Keratinocyte (primary cell): ENCODE data around the gene HOXB4. TPM values are rescaled to one million over a fixed set of nuclear protein-coding genes. Genes with fewer than 3 reads are reported as not detected.

Source experiments
- DNase-seq: peaks from one replicate; pipeline ENCODE4 v3.0.0-alpha.2; 2011; ENCODE audit warnings: low read depth, missing footprints, low spot score
- FAIRE-seq: peaks from 2 replicates; lab custom pipeline; 2011; peaks lifted over from hg19 to GRCh38; lab: Jason Lieb, UNC
- H2AFZ ChIP-seq: 2 replicates; pipeline ENCODE4 v1.6.0; 2012; ENCODE audit warnings: low read length, control low read depth, inconsistent platforms; ENCODE audit not compliant: control insufficient read depth
- H3K27ac ChIP-seq: 2 replicates; pipeline ENCODE4 v1.5.1; 2011; ENCODE audit warnings: low read length; ENCODE audit not compliant: control insufficient read depth, insufficient read depth
- H3K27me3 ChIP-seq: 3 replicates; pipeline ENCODE4 v1.6.0; 2011; ENCODE audit warnings: low read length; ENCODE audit not compliant: control insufficient read depth, insufficient read depth; ENCODE audit errors: extremely low read depth
- H3K36me3 ChIP-seq, 2 experiments: 2 replicates in 1 of 2; 3 replicates in 1 of 2; pipeline ENCODE4 v1.5.1; 2011; ENCODE audit warnings: low read length in 2 of 2, mild to moderate bottlenecking in 1 of 2; ENCODE audit not compliant: control insufficient read depth in 2 of 2, insufficient read depth in 2 of 2; ENCODE audit errors: extremely low read depth in 1 of 2
- H3K4me1 ChIP-seq: 3 replicates; pipeline ENCODE4 v1.5.1; 2011; ENCODE audit warnings: low read length; ENCODE audit not compliant: control insufficient read depth, insufficient read depth; ENCODE audit errors: extremely low read depth
- H3K4me2 ChIP-seq: 3 replicates; pipeline ENCODE4 v1.6.0; 2011; ENCODE audit warnings: low read depth, low read length; ENCODE audit not compliant: control insufficient read depth, insufficient read depth; ENCODE audit errors: extremely low read depth
- H3K4me3 ChIP-seq, 3 experiments: fragments of 200-600 bp in 1 of 3; sonication (generic) in 1 of 3; 2 replicates in 2 of 3; 3 replicates in 1 of 3; pipeline ENCODE4 v1.5.1; 2011 to 2016; ENCODE audit warnings: low read length in 3 of 3, mild to moderate bottlenecking in 3 of 3, control low read depth in 2 of 3, inconsistent platforms in 1 of 3, low read depth in 1 of 3, mixed read lengths in 1 of 3, mixed run types in 1 of 3, moderate library complexity in 1 of 3; ENCODE audit not compliant: control insufficient read depth in 2 of 3, insufficient read depth in 2 of 3; ENCODE audit errors: extremely low read depth in 1 of 3
- H3K79me2 ChIP-seq: 2 replicates; pipeline ENCODE4 v1.6.0; 2012; ENCODE audit warnings: low read length; ENCODE audit not compliant: control insufficient read depth, insufficient read depth
- H3K9ac ChIP-seq: 3 replicates; pipeline ENCODE4 v1.6.0; 2011; ENCODE audit warnings: low read length; ENCODE audit not compliant: control insufficient read depth, insufficient read depth; ENCODE audit errors: extremely low read depth
- H3K9me1 ChIP-seq: 3 replicates; pipeline ENCODE4 v1.6.0; 2011; ENCODE audit warnings: low read length; ENCODE audit not compliant: control insufficient read depth, insufficient read depth; ENCODE audit errors: extremely low read depth
- H3K9me3 ChIP-seq: 2 replicates; pipeline ENCODE4 v1.5.1; 2012; ENCODE audit warnings: low read depth, low read length; ENCODE audit not compliant: control insufficient read depth
- H4K20me1 ChIP-seq: 3 replicates; pipeline ENCODE4 v1.6.0; 2011; ENCODE audit warnings: low read length; ENCODE audit not compliant: control insufficient read depth, insufficient read depth; ENCODE audit errors: extremely low read depth
- EZH2 ChIP-seq: IDR thresholded peaks from one replicate; pipeline ENCODE4 v1.6.1; 2012; ENCODE audit warnings: inconsistent platforms, mild to moderate bottlenecking, low read length, moderate library complexity
- dilution Hi-C: fragments of 300-500 bp; cut with MboI; formaldehyde crosslinking; loops from one replicate; pipeline ENCODE4 v1.7.0; 2020; ENCODE audit warnings: low sequenced_read_pairs; ENCODE audit not compliant: extremely low pct_ligation_motif_present
- polyA plus RNA-seq, 5 experiments: library from polyadenylated mRNA; depleted of rRNA in 3 of 5; stranded (reverse) in 3 of 5; stranded (forward) in 1 of 5; unstranded in 1 of 5; fragments of >200 nt; gene quantifications; 1 replicate in 1 of 5; 2 replicates in 3 of 5; 3 replicates in 1 of 5; pipeline versions ENCODE4 v1.2.1 to v1.2.3, GENCODE V29; 2011 to 2012; ENCODE audit warnings: missing spikeins in 2 of 5, low read depth in 1 of 5, low replicate concordance in 1 of 5
- TF ChIP-seq, protein P1 (sequence below), 3 experiments: IDR thresholded peaks in 1 of 3; conservative IDR thresholded peaks in 1 of 3; optimal IDR thresholded peaks in 1 of 3; 2 replicates in 2 of 3; 3 replicates in 1 of 3; pipeline versions ENCODE3 to v1.5.1; 2011; ENCODE audit warnings: low read length in 3 of 3, mild to moderate bottlenecking in 3 of 3, moderate library complexity in 2 of 3, control low read depth in 1 of 3, inconsistent platforms in 1 of 3; ENCODE audit not compliant: insufficient read depth in 2 of 3; ENCODE audit errors: extremely low read depth in 1 of 3

HOXB4 gene
- polyA plus RNA-seq, 1 donor (not counting 4 experiments of a cell fraction or from before 2014, with no cell fraction given): 0.59 TPM

DNA sequence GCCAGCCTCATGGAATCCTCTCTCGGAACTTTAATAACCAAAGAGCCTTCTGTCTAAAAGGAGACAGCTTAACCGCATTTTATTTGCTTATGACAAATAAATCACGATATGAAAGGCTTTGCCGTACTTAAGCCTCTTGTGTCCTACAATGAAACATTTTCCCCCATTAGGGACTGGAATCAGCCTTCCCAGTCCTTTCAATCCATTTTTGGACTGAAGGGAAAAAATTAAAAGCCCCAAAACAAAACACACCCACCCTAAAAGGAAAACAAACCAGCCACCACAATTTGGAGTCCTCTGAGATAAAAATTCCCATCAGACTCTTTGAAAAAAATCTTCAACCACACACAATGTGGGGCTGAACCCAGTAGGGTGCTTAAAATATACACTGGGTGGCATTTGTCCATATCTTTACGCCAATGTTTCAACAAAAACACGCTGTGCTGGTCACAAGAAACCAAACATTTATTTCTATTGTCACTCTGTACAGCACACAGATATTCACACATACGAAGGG lies 3.0 kb downstream of the HOXB4 start:
- Histone ChIP-seq H2AFZ (no peak overlapping the region), H3K79me2 (no peaks in the 10 kb centered on the region), H3K9me3 (no peaks in the 10 kb centered on the region), H3K27ac (no peak overlapping the region), H4K20me1 (no peaks in the 10 kb centered on the region), H3K9ac (no peak overlapping the region), H3K36me3 (peaks cover 0 to 2% of the 10 kb centered on the region in 2 experiments), H3K27me3 (peaks cover 87% of the 10 kb centered on the region), H3K4me3 (no peak overlapping the region), H3K4me1 (peaks cover 25% of the 10 kb centered on the region), H3K9me1 (no peaks in the 10 kb centered on the region), H3K4me2 (no peak overlapping the region)
- dilution Hi-C loops: no loop called here
- TF ChIP-seq EZH2: no peak
- TF ChIP-seq, protein P1, sequence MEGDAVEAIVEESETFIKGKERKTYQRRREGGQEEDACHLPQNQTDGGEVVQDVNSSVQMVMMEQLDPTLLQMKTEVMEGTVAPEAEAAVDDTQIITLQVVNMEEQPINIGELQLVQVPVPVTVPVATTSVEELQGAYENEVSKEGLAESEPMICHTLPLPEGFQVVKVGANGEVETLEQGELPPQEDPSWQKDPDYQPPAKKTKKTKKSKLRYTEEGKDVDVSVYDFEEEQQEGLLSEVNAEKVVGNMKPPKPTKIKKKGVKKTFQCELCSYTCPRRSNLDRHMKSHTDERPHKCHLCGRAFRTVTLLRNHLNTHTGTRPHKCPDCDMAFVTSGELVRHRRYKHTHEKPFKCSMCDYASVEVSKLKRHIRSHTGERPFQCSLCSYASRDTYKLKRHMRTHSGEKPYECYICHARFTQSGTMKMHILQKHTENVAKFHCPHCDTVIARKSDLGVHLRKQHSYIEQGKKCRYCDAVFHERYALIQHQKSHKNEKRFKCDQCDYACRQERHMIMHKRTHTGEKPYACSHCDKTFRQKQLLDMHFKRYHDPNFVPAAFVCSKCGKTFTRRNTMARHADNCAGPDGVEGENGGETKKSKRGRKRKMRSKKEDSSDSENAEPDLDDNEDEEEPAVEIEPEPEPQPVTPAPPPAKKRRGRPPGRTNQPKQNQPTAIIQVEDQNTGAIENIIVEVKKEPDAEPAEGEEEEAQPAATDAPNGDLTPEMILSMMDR (optimal IDR thresholded peaks at IDR 0.05 in 1 of 3, IDR thresholded peaks at IDR 0.05 in 1 of 3, conservative IDR thresholded peaks at IDR 0.05 in 1 of 3; ENCODE audit: extremely low read depth in 1 of 3, insufficient read depth in 2 of 3, low read length in 3 of 3): no peak
- DNase-seq (no peak), FAIRE-seq (no peak)

DNA sequence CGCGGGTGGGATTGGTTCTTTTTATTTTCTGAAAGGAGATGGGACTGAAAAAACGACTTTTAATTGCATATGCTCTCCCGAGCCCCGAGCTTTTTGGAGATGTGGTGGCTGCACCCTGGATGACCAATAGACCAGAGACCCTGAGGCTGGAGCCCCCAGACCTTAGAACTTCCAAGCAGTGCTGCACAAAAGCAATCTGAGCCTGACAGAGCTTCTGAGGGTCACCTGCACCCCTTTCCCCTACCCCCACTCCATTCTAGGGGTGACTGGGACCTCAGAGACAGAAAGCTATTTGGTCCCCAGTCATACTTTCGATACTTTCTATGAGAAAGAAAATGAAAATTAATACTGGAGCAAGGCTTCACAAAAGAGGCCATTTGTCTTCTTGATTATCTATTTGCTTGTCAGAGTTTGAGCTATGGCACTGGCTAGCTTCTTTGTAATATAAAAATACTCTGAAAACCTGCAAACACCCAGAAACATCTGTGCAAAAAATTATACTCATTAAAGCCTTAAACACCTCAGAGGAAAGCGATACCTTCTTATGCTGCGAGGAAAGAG lies 3.6 kb downstream of the HOXB4 start:
- H3K4me2 ChIP-seq: no peak overlapping the region
- H3K27ac ChIP-seq: no peak overlapping the region
- H4K20me1 ChIP-seq: no peaks in the 10 kb centered on the region
- H3K36me3 ChIP-seq: peaks cover 0 to 2% of the 10 kb centered on the region in 2 experiments
- peaks cover 25% of the 10 kb centered on the region for H3K4me1 ChIP-seq
- FAIRE-seq (no peak), DNase-seq (no peak)
- TF ChIP-seq, protein P1 (optimal IDR thresholded peaks at IDR 0.05 in 1 of 3, IDR thresholded peaks at IDR 0.05 in 1 of 3, conservative IDR thresholded peaks at IDR 0.05 in 1 of 3; ENCODE audit: extremely low read depth in 1 of 3, insufficient read depth in 2 of 3, low read length in 3 of 3): no peak
- no peak for TF ChIP-seq EZH2
- H3K4me3 ChIP-seq: no peak overlapping the region
- no peak overlapping the region for H2AFZ ChIP-seq
- H3K27me3 ChIP-seq: peaks cover 87% of the 10 kb centered on the region
- H3K79me2 ChIP-seq: no peaks in the 10 kb centered on the region
- no peaks in the 10 kb centered on the region for H3K9me1 ChIP-seq
- H3K9me3 ChIP-seq: no peaks in the 10 kb centered on the region
- H3K9ac ChIP-seq: no peak overlapping the region
- dilution Hi-C loops: no loop called here
